K562 (cell line): ENCODE results near the gene NTSR1. TPM values are rescaled to one million over a fixed set of nuclear protein-coding genes. Genes with fewer than 3 reads are reported as not detected.

ENCODE experiments used
- ARNT ChIP-seq, 2 experiments: fragments of 450-650 bp; IDR thresholded peaks; 2 replicates each; pipeline ENCODE4 v1.6.1; 2016; ENCODE audit warnings: mild to moderate bottlenecking in 1 of 2
- CBX3 ChIP-seq, 2 experiments: IDR thresholded peaks; 1 replicate in 1 of 2; 2 replicates in 1 of 2; pipeline ENCODE4 v1.6.1; 2012; ENCODE audit warnings: inconsistent platforms in 2 of 2, low read length in 2 of 2, borderline replicate concordance in 1 of 2, control low read depth in 1 of 2
- CBX5 ChIP-seq: IDR thresholded peaks from 2 replicates; pipeline ENCODE4 v1.6.1; 2014; ENCODE audit warnings: low read depth, borderline replicate concordance
- CEBPG ChIP-seq, 3 experiments: fragments of 200-800 bp in 1 of 3; sonication (Bioruptor generic) in 1 of 3; sonication (generic) in 1 of 3; formaldehyde crosslinking in 1 of 3; IDR thresholded peaks in 2 of 3; conservative IDR thresholded peaks in 1 of 3; 2 replicates each; pipeline versions ENCODE4 v1.6.1 to v1.8.0; 2016 to 2022; ENCODE audit warnings: missing compliant biosample characterization in 2 of 3, missing genetic modification characterization in 2 of 3, mild to moderate bottlenecking in 1 of 3, missing genetic modification reagents in 1 of 3
- DIDO1 ChIP-seq: fragments of 450-650 bp; IDR thresholded peaks from 2 replicates; pipeline ENCODE4 v1.6.1; 2016; ENCODE audit warnings: low read depth, missing biosample characterization, missing genetic modification characterization
- ETS2 ChIP-seq: IDR thresholded peaks from 2 replicates; pipeline ENCODE4 v1.6.1; 2016; ENCODE audit warnings: borderline replicate concordance, missing genetic modification characterization, mild to moderate bottlenecking, moderate library complexity, missing compliant biosample characterization; ENCODE audit not compliant: poor library complexity, severe bottlenecking
- FOXP1 ChIP-seq: sonication (generic); formaldehyde crosslinking; IDR thresholded peaks from 2 replicates; pipeline ENCODE4 v1.8.0; 2022; ENCODE audit warnings: mild to moderate bottlenecking, missing genetic modification reagents
- LCOR ChIP-seq: sonication (generic); formaldehyde crosslinking; IDR thresholded peaks from 2 replicates; pipeline ENCODE4 v1.8.0; 2022; ENCODE audit warnings: mild to moderate bottlenecking, missing genetic modification reagents
- MAFF ChIP-seq: IDR thresholded peaks from 2 replicates; pipeline ENCODE4 v1.6.1; 2012; ENCODE audit warnings: low read length, improper control_type of control experiment
- MECOM ChIP-seq: fragments of 250-450 bp; sonication (Bioruptor Pico); IDR thresholded peaks from 2 replicates; pipeline ENCODE4 v1.8.0; 2022; ENCODE audit warnings: inconsistent platforms
- MXI1 ChIP-seq: IDR thresholded peaks from 2 replicates; pipeline ENCODE4 v1.6.1; 2011; ENCODE audit warnings: low read depth, mild to moderate bottlenecking, improper control_type of control experiment, low read length
- PHF20 ChIP-seq: fragments of 450-650 bp; IDR thresholded peaks from 2 replicates; pipeline ENCODE4 v1.6.1; 2018; ENCODE audit not compliant: partially characterized antibody
- SMARCB1 ChIP-seq: IDR thresholded peaks from 2 replicates; pipeline ENCODE4 v1.6.1; 2011; ENCODE audit warnings: improper control_type of control experiment, low read depth; ENCODE audit not compliant: insufficient read length
- SMARCE1 ChIP-seq: fragments of 450-650 bp; IDR thresholded peaks from 2 replicates; pipeline ENCODE4 v1.7.1; 2016; ENCODE audit warnings: mild to moderate bottlenecking
- TAF1 ChIP-seq: IDR thresholded peaks from 2 replicates; pipeline ENCODE4 v1.6.1; 2011; ENCODE audit warnings: mild to moderate bottlenecking, low read length, moderate library complexity; ENCODE audit not compliant: insufficient read depth, control insufficient read depth, severe bottlenecking; ENCODE audit errors: extremely low read depth
- ZNF134 ChIP-seq: fragments of 250-450 bp; sonication (Bioruptor Pico); conservative IDR thresholded peaks from 2 replicates; pipeline ENCODE4 v1.4.0; 2020
- ZNF274 ChIP-seq: IDR thresholded peaks from 2 replicates; pipeline ENCODE4 v1.6.1; 2011; ENCODE audit warnings: low read depth, mild to moderate bottlenecking, low read length, moderate library complexity, borderline replicate concordance
- ZNF354B ChIP-seq: fragments of 250-450 bp; sonication (Bioruptor Pico); IDR thresholded peaks from 2 replicates; pipeline ENCODE4 v1.4.0; 2020
- ZNF41 ChIP-seq: fragments of 250-450 bp; sonication (Bioruptor Pico); conservative IDR thresholded peaks from 2 replicates; pipeline ENCODE4 v1.4.0; 2020; ENCODE audit warnings: mild to moderate bottlenecking
- ZNF589 ChIP-seq: fragments of 200-800 bp; sonication (Bioruptor generic); IDR thresholded peaks from 2 replicates; pipeline ENCODE4 v1.6.1; 2016; ENCODE audit warnings: low read depth, missing genetic modification characterization, missing compliant biosample characterization
- polyA plus RNA-seq, 8 experiments: library from polyadenylated mRNA; depleted of rRNA in 4 of 8; stranded (reverse) in 5 of 8; unstranded in 3 of 8; fragments of >200 nt; fragmentation: Nextera tagmentation in 2 of 8; fragmentation: Illumina TruSeq in 1 of 8; extraction: Ambion mirVana in 2 of 8; extraction: Trizol in 1 of 8; gene quantifications; 2 replicates each; pipeline versions ENCODE4 v1.2.1 to v1.2.3, GENCODE V29; 2011 to 2014; ENCODE audit warnings: inconsistent platforms in 1 of 8, missing spikeins in 1 of 8
- total RNA-seq, 7 experiments: library from RNA; depleted of rRNA in 6 of 7; stranded (reverse); fragments of >200 nt in 6 of 7; fragmentation: Illumina TruSeq in 2 of 7; extraction: Trizol in 2 of 7; gene quantifications; 2 replicates each; pipeline versions ENCODE4 v1.2.1 to v1.2.3, GENCODE V29; 2011 to 2021; ENCODE audit warnings: low replicate concordance in 1 of 7
- TF ChIP-seq, protein P1 (sequence below), 2 experiments: fragments of 450-650 bp; formaldehyde crosslinking in 1 of 2; IDR thresholded peaks; 2 replicates each; pipeline versions ENCODE4 v1.4.0 to v1.6.1; 2014 to 2020; ENCODE audit warnings: mild to moderate bottlenecking in 2 of 2, borderline replicate concordance in 1 of 2, low read depth in 1 of 2

Gene NTSR1
- total and polyA plus RNA-seq, 9 of the 15 experiments (the other 6 are each of a cell fraction or from before 2014, with no cell fraction given), result 0.04 to 0.40 (median 0.13) TPM; not detected in 3

- no peak for TF ChIP-seq DIDO1
- no peak for TF ChIP-seq ZNF134
- TF ChIP-seq MECOM (CRISPR knock-in tag), result no peak
- peak; percentile 71; the same call in 1 of the 2 replicates for TF ChIP-seq SMARCE1
- no peak for TF ChIP-seq ARNT (IDR thresholded peaks at IDR 0.05)
- TF ChIP-seq ZNF589 (CRISPR knock-in tag), result peak; percentile 62; the same call in 1 of the 2 replicates
- peak; percentile 34 for TF ChIP-seq TAF1
- TF ChIP-seq MXI1, result peak; percentile 51; the same call in 1 of the 2 replicates
- TF ChIP-seq ZNF354B (CRISPR knock-in tag), result no peak
- no peak for TF ChIP-seq CEBPG (CRISPR knock-in tag; IDR thresholded peaks at IDR 0.05)
- no peak for TF ChIP-seq CEBPG (tag; conservative IDR thresholded peaks at IDR 0.05 in 1 of 2, IDR thresholded peaks at IDR 0.05 in 1 of 2)
- peak in 1 of 2 experiments; percentile 33; a peak in 1 of 3 replicates for TF ChIP-seq CBX3 (IDR thresholded peaks at IDR 0.05; ENCODE audit: borderline replicate concordance in 1 of 2, low read length in 2 of 2)
- no peak for TF ChIP-seq CBX5
- TF ChIP-seq LCOR (CRISPR knock-in tag), result no peak
- TF ChIP-seq PHF20, result no peak
- no peak for TF ChIP-seq SMARCB1
- TF ChIP-seq, protein P1, sequence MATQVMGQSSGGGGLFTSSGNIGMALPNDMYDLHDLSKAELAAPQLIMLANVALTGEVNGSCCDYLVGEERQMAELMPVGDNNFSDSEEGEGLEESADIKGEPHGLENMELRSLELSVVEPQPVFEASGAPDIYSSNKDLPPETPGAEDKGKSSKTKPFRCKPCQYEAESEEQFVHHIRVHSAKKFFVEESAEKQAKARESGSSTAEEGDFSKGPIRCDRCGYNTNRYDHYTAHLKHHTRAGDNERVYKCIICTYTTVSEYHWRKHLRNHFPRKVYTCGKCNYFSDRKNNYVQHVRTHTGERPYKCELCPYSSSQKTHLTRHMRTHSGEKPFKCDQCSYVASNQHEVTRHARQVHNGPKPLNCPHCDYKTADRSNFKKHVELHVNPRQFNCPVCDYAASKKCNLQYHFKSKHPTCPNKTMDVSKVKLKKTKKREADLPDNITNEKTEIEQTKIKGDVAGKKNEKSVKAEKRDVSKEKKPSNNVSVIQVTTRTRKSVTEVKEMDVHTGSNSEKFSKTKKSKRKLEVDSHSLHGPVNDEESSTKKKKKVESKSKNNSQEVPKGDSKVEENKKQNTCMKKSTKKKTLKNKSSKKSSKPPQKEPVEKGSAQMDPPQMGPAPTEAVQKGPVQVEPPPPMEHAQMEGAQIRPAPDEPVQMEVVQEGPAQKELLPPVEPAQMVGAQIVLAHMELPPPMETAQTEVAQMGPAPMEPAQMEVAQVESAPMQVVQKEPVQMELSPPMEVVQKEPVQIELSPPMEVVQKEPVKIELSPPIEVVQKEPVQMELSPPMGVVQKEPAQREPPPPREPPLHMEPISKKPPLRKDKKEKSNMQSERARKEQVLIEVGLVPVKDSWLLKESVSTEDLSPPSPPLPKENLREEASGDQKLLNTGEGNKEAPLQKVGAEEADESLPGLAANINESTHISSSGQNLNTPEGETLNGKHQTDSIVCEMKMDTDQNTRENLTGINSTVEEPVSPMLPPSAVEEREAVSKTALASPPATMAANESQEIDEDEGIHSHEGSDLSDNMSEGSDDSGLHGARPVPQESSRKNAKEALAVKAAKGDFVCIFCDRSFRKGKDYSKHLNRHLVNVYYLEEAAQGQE (IDR thresholded peaks at IDR 0.05; ENCODE audit: borderline replicate concordance), result no peak; the same call in 1 of the 2 replicates
- TF ChIP-seq, protein P1 (CRISPR knock-in tag; IDR thresholded peaks at IDR 0.05; ENCODE audit: low read depth), result no peak
- TF ChIP-seq MAFF, result no peak
- peak; percentile 99 for TF ChIP-seq FOXP1 (CRISPR knock-in tag)
- TF ChIP-seq ZNF41 (CRISPR knock-in tag), result no peak
- no peak for TF ChIP-seq ETS2 (tag)
- TF ChIP-seq ZNF274, result no peak
Measured at GRCh38 chr20:62685781-62686555, 22.7 kb upstream of the NTSR1 start (continued).
